ENCODE measurements around the gene INIP. TPM values are rescaled to one million over a fixed set of nuclear protein-coding genes. Genes with fewer than 3 reads are reported as not detected.

The INIP gene
- total and polyA plus RNA-seq, 9 of the 15 experiments (the other 6 are each of a cell fraction or from before 2014, with no cell fraction given), result 11.9 to 87.9 (median 37.3) TPM

DNA sequence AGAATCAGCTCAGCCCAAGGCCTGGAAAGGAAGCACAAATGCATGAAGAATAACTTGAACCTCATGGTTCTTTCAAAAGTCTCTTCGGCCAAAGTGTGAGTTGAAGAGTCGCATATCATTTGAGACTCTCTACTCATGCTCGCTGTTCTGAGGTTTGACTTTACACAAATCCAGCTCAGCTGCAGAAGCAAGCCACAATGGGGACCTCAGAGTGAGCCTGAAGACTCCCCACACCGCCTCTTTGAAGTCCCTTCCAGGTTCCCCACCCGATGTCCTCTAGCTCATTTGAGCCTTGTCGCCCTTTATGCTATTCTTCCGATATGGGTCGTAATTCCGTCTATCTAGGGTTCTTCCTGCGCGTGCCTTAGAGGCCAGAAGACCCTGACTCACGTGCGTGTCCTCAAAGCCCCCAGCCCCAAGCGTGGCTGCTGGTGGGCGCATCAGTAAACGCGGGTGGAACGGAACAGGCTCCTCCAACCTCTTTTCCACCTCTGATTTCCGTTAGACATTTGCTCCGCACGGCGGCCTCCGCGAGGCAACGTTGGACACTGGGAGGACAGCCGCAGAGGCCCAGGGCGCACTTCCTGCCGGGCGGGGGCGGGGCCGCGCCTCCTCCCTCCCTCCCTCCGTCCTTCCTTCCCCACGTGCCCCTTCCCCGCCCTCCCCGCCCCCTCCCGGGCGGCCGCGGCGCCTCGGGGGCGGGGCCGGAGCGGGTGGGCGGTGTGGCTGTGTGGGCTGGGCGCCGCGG, 32.3 kb upstream of the INIP start, which contains the start of gene SNX30 (continued):
- no peak for TF ChIP-seq KLF16 (IDR thresholded peaks at IDR 0.05)
- TF ChIP-seq BRCA1 (IDR thresholded peaks at IDR 0.05), result no peak
- no peak for TF ChIP-seq BRCA1 (CRISPR knock-in tag; IDR thresholded peaks at IDR 0.05)
- 0 out of 2 replicates have a peak, but pooled peaks have one; percentile 59 for TF ChIP-seq ZBTB1 (CRISPR knock-in tag; IDR thresholded peaks at IDR 0.05; ENCODE audit: borderline replicate concordance, low read depth)
- peak; percentile 84 for TF ChIP-seq PHF20 (IDR thresholded peaks at IDR 0.05; ENCODE audit: partially characterized antibody)
- TF ChIP-seq YBX1 (IDR thresholded peaks at IDR 0.05), result no peak
- 0 out of 2 replicates have a peak, but pooled peaks have one; percentile 6 for TF ChIP-seq REST (IDR thresholded peaks at IDR 0.05; ENCODE audit: borderline replicate concordance)
- TF ChIP-seq REST (CRISPR knock-in tag; IDR thresholded peaks at IDR 0.05; ENCODE audit: low read depth), result 0 out of 2 replicates have a peak, but pooled peaks have one; percentile 29
- TF ChIP-seq TAF7 (tag; IDR thresholded peaks at IDR 0.05), result peak; percentile 77
- TF ChIP-seq IFI16 (CRISPR knock-in tag; IDR thresholded peaks at IDR 0.05), result no peak
- no peak for TF ChIP-seq SMAD3 (CRISPR knock-in tag; conservative IDR thresholded peaks at IDR 0.05)
- TF ChIP-seq HNRNPK (IDR thresholded peaks at IDR 0.05; ENCODE audit: low read depth, low read length, poor library complexity, severe bottlenecking), result no peak
- no peak for TF ChIP-seq RNF219 (CRISPR knock-in tag; IDR thresholded peaks at IDR 0.05)
- peak; percentile 82 for TF ChIP-seq ZFX (CRISPR knock-in tag; IDR thresholded peaks at IDR 0.05)
- 0 out of 2 replicates have a peak, but pooled peaks have one; percentile 30 for TF ChIP-seq BCOR (IDR thresholded peaks at IDR 0.05)
- TF ChIP-seq KAT7 (CRISPR knock-in tag; IDR thresholded peaks at IDR 0.05; ENCODE audit: borderline replicate concordance), result no peak
- TF ChIP-seq ZNF589 (CRISPR knock-in tag; IDR thresholded peaks at IDR 0.05; ENCODE audit: low read depth), result no peak
- no peak for TF ChIP-seq MAFF (IDR thresholded peaks at IDR 0.05; ENCODE audit: low read length)
